K562 (cell line): ENCODE results near the gene CHMP1A. TPM values are rescaled to one million over a fixed set of nuclear protein-coding genes. Genes with fewer than 3 reads are reported as not detected.

Experiments used
- CREB3L1 ChIP-seq: fragments of 450-650 bp; IDR thresholded peaks from 2 replicates; pipeline ENCODE4 v1.6.1; 2014; ENCODE audit warnings: low read depth, mild to moderate bottlenecking, moderate library complexity, borderline replicate concordance
- MTA3 ChIP-seq: fragments of 450-650 bp; formaldehyde crosslinking; IDR thresholded peaks from 2 replicates; pipeline ENCODE4 v1.6.1; 2017; ENCODE audit warnings: mild to moderate bottlenecking, borderline replicate concordance
- MYNN ChIP-seq, 2 experiments: sonication (generic); formaldehyde crosslinking in 1 of 2; IDR thresholded peaks; 2 replicates each; pipeline versions ENCODE4 v1.5.0 to v1.6.1; 2016 to 2020; ENCODE audit warnings: antibody characterized with exemption in 1 of 2, missing genetic modification reagents in 1 of 2
- NCOA4 ChIP-seq: fragments of 450-650 bp; IDR thresholded peaks from 2 replicates; pipeline ENCODE4 v1.6.1; 2018; ENCODE audit warnings: mild to moderate bottlenecking; ENCODE audit not compliant: partially characterized antibody
- POLR2G ChIP-seq: fragments of 200-400 bp; formaldehyde crosslinking; IDR thresholded peaks from 2 replicates; pipeline ENCODE4 v1.6.1; 2017; ENCODE audit warnings: low read depth, mild to moderate bottlenecking, antibody characterized with exemption, low read length, moderate library complexity
- RNF219 ChIP-seq: fragments of 250-450 bp; sonication (Bioruptor Pico); IDR thresholded peaks from 2 replicates; pipeline ENCODE4 v1.5.0; 2022; ENCODE audit warnings: mild to moderate bottlenecking
- SAFB ChIP-seq: fragments of 200-400 bp; formaldehyde crosslinking; IDR thresholded peaks from 2 replicates; pipeline ENCODE4 v1.6.1; 2017; ENCODE audit warnings: low read depth, low read length, borderline replicate concordance
- SMARCA4 ChIP-seq: fragments of 450-650 bp; IDR thresholded peaks from 2 replicates; pipeline ENCODE4 v1.6.1; 2016
- SNAPC5 ChIP-seq: fragments of 250-450 bp; sonication (Bioruptor Pico); IDR thresholded peaks from 2 replicates; pipeline ENCODE4 v1.8.0; 2021; ENCODE audit warnings: moderate library complexity, mild to moderate bottlenecking, inconsistent platforms
- TAF1 ChIP-seq: IDR thresholded peaks from 2 replicates; pipeline ENCODE4 v1.6.1; 2011; ENCODE audit warnings: mild to moderate bottlenecking, low read length, moderate library complexity; ENCODE audit not compliant: insufficient read depth, control insufficient read depth, severe bottlenecking; ENCODE audit errors: extremely low read depth
- TCF15 ChIP-seq: fragments of 250-450 bp; sonication (Bioruptor Pico); IDR thresholded peaks from 2 replicates; pipeline ENCODE4 v1.8.0; 2022; ENCODE audit warnings: moderate library complexity, mild to moderate bottlenecking, inconsistent platforms
- TEAD1 ChIP-seq, 2 experiments: fragments of 450-650 bp in 1 of 2; sonication (generic) in 1 of 2; formaldehyde crosslinking; IDR thresholded peaks; 2 replicates each; pipeline versions ENCODE4 v1.4.0 to v1.8.0; 2020 to 2022; ENCODE audit warnings: mild to moderate bottlenecking in 2 of 2, missing genetic modification reagents in 1 of 2
- ZBTB2 ChIP-seq: fragments of 450-650 bp; IDR thresholded peaks from 2 replicates; pipeline ENCODE4 v1.6.1; 2016; ENCODE audit warnings: antibody characterized with exemption
- polyA plus RNA-seq, 8 experiments: library from polyadenylated mRNA; depleted of rRNA in 4 of 8; stranded (reverse) in 5 of 8; unstranded in 3 of 8; fragments of >200 nt; fragmentation: Nextera tagmentation in 2 of 8; fragmentation: Illumina TruSeq in 1 of 8; extraction: Ambion mirVana in 2 of 8; extraction: Trizol in 1 of 8; gene quantifications; 2 replicates each; pipeline versions ENCODE4 v1.2.1 to v1.2.3, GENCODE V29; 2011 to 2014; ENCODE audit warnings: inconsistent platforms in 1 of 8, missing spikeins in 1 of 8
- total RNA-seq, 7 experiments: library from RNA; depleted of rRNA in 6 of 7; stranded (reverse); fragments of >200 nt in 6 of 7; fragmentation: Illumina TruSeq in 2 of 7; extraction: Trizol in 2 of 7; gene quantifications; 2 replicates each; pipeline versions ENCODE4 v1.2.1 to v1.2.3, GENCODE V29; 2011 to 2021; ENCODE audit warnings: low replicate concordance in 1 of 7

The CHMP1A gene
- total and polyA plus RNA-seq, 9 of the 15 experiments (the other 6 are each of a cell fraction or from before 2014, with no cell fraction given), result 0.83 to 79.9 (median 45.2) TPM

- TF ChIP-seq CREB3L1 (no peak), RNF219 (CRISPR knock-in tag) (no peak), SNAPC5 (no peak), TAF1 (no peak), MYNN (IDR thresholded peaks at IDR 0.05) (no peak), MYNN (CRISPR knock-in tag; IDR thresholded peaks at IDR 0.05) (no peak), SMARCA4 (no peak), TCF15 (CRISPR knock-in tag) (no peak), ZBTB2 (no peak), SAFB (no peak), TEAD1 (CRISPR knock-in tag; IDR thresholded peaks at IDR 0.05) (no peak), NCOA4 (no peak), POLR2G (peak; percentile 61), MTA3 (no peak)
Observed at GRCh38 chr16:89596957-89597649, 60.4 kb downstream of the CHMP1A start (continued).
